Stimulated activated CD8-positive, alpha-beta memory T cell treated with anti-CD3 and anti-CD28 coated beads, Interleukin-15, amount 100 ng/mL, for 4 hours (primary cell): Measurements from ENCODE around the gene ITGA3.
"Not testable (repeated sequence)": the region's sequence is repeated elsewhere in the genome, so short reads cannot be mapped to it uniquely, and the experiment has no call there.

Experiments
- DNase-seq, 2 donors: peaks; one replicate each; pipeline ENCODE4 v3.0.0-alpha.2; 2020; ENCODE audit warnings: low read depth in 2 of 2

The ITGA3 gene

GRCh38 chr17:50034498-50035364 is 21.2 kb upstream of the ITGA3 start:
- no peak for DNase-seq

- DNase-seq = no peak
These were observed 20.5 kb upstream of the ITGA3 start for GRCh38 chr17:50035421-50035879.

GRCh38 chr17:50035945-50036344 is 20.0 kb upstream of the ITGA3 start:
- no peak for DNase-seq

GRCh38 chr17:50036455-50037261 is 19.3 kb upstream of the ITGA3 start:
- DNase-seq = no peak

GRCh38 chr17:50037321-50038107 is 18.4 kb upstream of the ITGA3 start:
- no peak for DNase-seq

- no peak for DNase-seq
These were observed 16.9 kb upstream of the ITGA3 start for GRCh38 chr17:50039058-50039457.

- DNase-seq = not testable (repeated sequence)
These were observed 15.4 kb upstream of the ITGA3 start for GRCh38 chr17:50040496-50040895.

GRCh38 chr17:50042211-50042610 is 13.7 kb upstream of the ITGA3 start:
- DNase-seq = no peak

GRCh38 chr17:50043290-50044148 is 12.4 kb upstream of the ITGA3 start:
- DNase-seq = no peak

GRCh38 chr17:50044483-50044882 is 11.4 kb upstream of the ITGA3 start:
- no peak for DNase-seq

- DNase-seq = no peak
These were observed 10.8 kb upstream of the ITGA3 start for GRCh38 chr17:50045154-50045553.

GRCh38 chr17:50046179-50046578 is 9.7 kb upstream of the ITGA3 start:
- no peak for DNase-seq

GRCh38 chr17:50046667-50047066 is 9.2 kb upstream of the ITGA3 start:
- no peak for DNase-seq

GRCh38 chr17:50047083-50047482 is 8.8 kb upstream of the ITGA3 start:
- no peak for DNase-seq

- no peak for DNase-seq
These were observed 8.3 kb upstream of the ITGA3 start for GRCh38 chr17:50047488-50048126.

- DNase-seq = no peak
These were observed 7.7 kb upstream of the ITGA3 start for GRCh38 chr17:50048146-50048720.

GRCh38 chr17:50048988-50049387 is 6.9 kb upstream of the ITGA3 start:
- DNase-seq = no peak

- no peak for DNase-seq
These were observed 6.3 kb upstream of the ITGA3 start for GRCh38 chr17:50049636-50050035.

- no peak for DNase-seq
These were observed 5.4 kb upstream of the ITGA3 start for GRCh38 chr17:50050431-50051032.

- peak; percentile 23 to 54 for DNase-seq
These were observed 4.8 kb upstream of the ITGA3 start for GRCh38 chr17:50051082-50051576.
